ENCODE results near the gene TNKS1BP1.
A peak's percentile ranks its signal among the peaks of the same experiment; 100 is the strongest.

Gene TNKS1BP1

GRCh38 chr11:57324154-57324885, 432 bp downstream of the TNKS1BP1 start:
- H3K27ac ChIP-seq (ENCODE audit: low read length), result peak overlapping the region; percentile 67; the same call in 1 of the 2 replicates
- H4K20me1 ChIP-seq (ENCODE audit: insufficient read depth, low read length), result peaks cover 17% of the 10 kb centered on the region
- peak; percentile 27 for ATAC-seq (ENCODE audit: insufficient read depth, low read depth)
- no peaks in the 10 kb centered on the region for H3K9me3 ChIP-seq (ENCODE audit: insufficient read depth, low read length, severe bottlenecking)
- no peaks in the 10 kb centered on the region for H3K27me3 ChIP-seq (ENCODE audit: insufficient read depth, low read length, poor library complexity)
- H3K36me3 ChIP-seq (ENCODE audit: insufficient read depth, low read length), result peaks cover 45% of the 10 kb centered on the region
- TF ChIP-seq EZH2 (IDR thresholded peaks at IDR 0.05; ENCODE audit: borderline replicate concordance, low read depth, low read length, severe bottlenecking) (no peak), CTCF (IDR thresholded peaks at IDR 0.05; ENCODE audit: borderline replicate concordance, extremely low read depth, low read length, poor library complexity, severe bottlenecking) (no peak)
- H3K4me1 ChIP-seq (ENCODE audit: insufficient read depth, low read length), result peaks cover 58% of the 10 kb centered on the region
- H3K4me2 ChIP-seq (ENCODE audit: insufficient read depth, low read length), result peak overlapping the region; percentile 70
- H2AFZ ChIP-seq (ENCODE audit: low read depth, low read length), result peak overlapping the region; percentile 61
- H3K9ac ChIP-seq (ENCODE audit: low read depth, low read length), result peak overlapping the region; percentile 61
- DNase-seq, result peak; percentile 56
- peaks cover 17% of the 10 kb centered on the region for H3K79me2 ChIP-seq (ENCODE audit: insufficient read depth, low read length)
- peak overlapping the region; percentile 8 to 62; a peak in 3 of 4 replicates for H3K4me3 ChIP-seq (ENCODE audit: low read depth in 1 of 2, low read length in 2 of 2)

GRCh38 chr11:57323855-57324153, 948 bp downstream of the TNKS1BP1 start:
- Histone ChIP-seq H3K4me1 (ENCODE audit: insufficient read depth, low read length) (peaks cover 58% of the 10 kb centered on the region), H3K9me3 (ENCODE audit: insufficient read depth, low read length, severe bottlenecking) (no peaks in the 10 kb centered on the region), H3K4me2 (ENCODE audit: insufficient read depth, low read length) (peak overlapping the region; percentile 70), H2AFZ (ENCODE audit: low read depth, low read length) (peak overlapping the region; percentile 61), H4K20me1 (ENCODE audit: insufficient read depth, low read length) (peaks cover 17% of the 10 kb centered on the region), H3K27ac (ENCODE audit: low read length) (peak overlapping the region; percentile 37; the same call in 1 of the 2 replicates), H3K79me2 (ENCODE audit: insufficient read depth, low read length) (peaks cover 17% of the 10 kb centered on the region), H3K36me3 (ENCODE audit: insufficient read depth, low read length) (peaks cover 40% of the 10 kb centered on the region), H3K9ac (ENCODE audit: low read depth, low read length) (peak overlapping the region; percentile 61), H3K4me3 (ENCODE audit: low read depth in 1 of 2, low read length in 2 of 2) (peak overlapping the region; percentile 8 to 62; a peak in 3 of 4 replicates), H3K27me3 (ENCODE audit: insufficient read depth, low read length, poor library complexity) (no peaks in the 10 kb centered on the region)
- no peak for DNase-seq
- ATAC-seq (ENCODE audit: insufficient read depth, low read depth), result no peak
- TF ChIP-seq EZH2 (IDR thresholded peaks at IDR 0.05; ENCODE audit: borderline replicate concordance, low read depth, low read length, severe bottlenecking) (no peak), CTCF (IDR thresholded peaks at IDR 0.05; ENCODE audit: borderline replicate concordance, extremely low read depth, low read length, poor library complexity, severe bottlenecking) (no peak)

- DNase-seq (no peak), ATAC-seq (ENCODE audit: insufficient read depth, low read depth) (no peak)
- H3K9me3 ChIP-seq (ENCODE audit: insufficient read depth, low read length, severe bottlenecking), result no peaks in the 10 kb centered on the region
- H3K4me1 ChIP-seq (ENCODE audit: insufficient read depth, low read length), result peaks cover 54% of the 10 kb centered on the region
- H4K20me1 ChIP-seq (ENCODE audit: insufficient read depth, low read length), result peaks cover 20% of the 10 kb centered on the region
- TF ChIP-seq CTCF (IDR thresholded peaks at IDR 0.05; ENCODE audit: borderline replicate concordance, extremely low read depth, low read length, poor library complexity, severe bottlenecking), result no peak
- TF ChIP-seq EZH2 (IDR thresholded peaks at IDR 0.05; ENCODE audit: borderline replicate concordance, low read depth, low read length, severe bottlenecking), result no peak
- H2AFZ ChIP-seq (ENCODE audit: low read depth, low read length), result no peak overlapping the region
- no peak overlapping the region for H3K27ac ChIP-seq (ENCODE audit: low read length)
- H3K4me3 ChIP-seq (ENCODE audit: low read depth in 1 of 2, low read length in 2 of 2), result peak overlapping the region in 1 of 2 experiments; percentile 62; a peak in 1 of 4 replicates
- H3K27me3 ChIP-seq (ENCODE audit: insufficient read depth, low read length, poor library complexity), result no peaks in the 10 kb centered on the region
- peak overlapping the region; percentile 61; the same call in 1 of the 2 replicates for H3K9ac ChIP-seq (ENCODE audit: low read depth, low read length)
- peak overlapping the region; percentile 70 for H3K4me2 ChIP-seq (ENCODE audit: insufficient read depth, low read length)
- peaks cover 38% of the 10 kb centered on the region for H3K36me3 ChIP-seq (ENCODE audit: insufficient read depth, low read length)
- H3K79me2 ChIP-seq (ENCODE audit: insufficient read depth, low read length), result peaks cover 17% of the 10 kb centered on the region
Observed at GRCh38 chr11:57323167-57323854, 1.4 kb downstream of the TNKS1BP1 start.

All from DND-41 (cell line).